ENCODE data around the gene CCDC85B.
"Not testable (repeated sequence)": the region's sequence is repeated elsewhere in the genome, so short reads cannot be mapped to it uniquely, and the experiment has no call there.

The CCDC85B gene

GRCh38 chr11:65888163-65888814, 2.2 kb upstream of the CCDC85B start, which contains the start of gene FIBP:
FIBP (minus strand) TSS chr11:65888471; CDS start chr11:65888418, 53 bp downstream.
- peak within 1 kb of the TSS; percentile 65 for H3K4me3 ChIP-seq (ENCODE audit: low read depth, low read length)
- in situ Hi-C loops (cut with HindIII; ENCODE audit: low sequenced_read_pairs): no loop called here
- peak; percentile 99 for DNase-seq (ENCODE audit: low read depth, low spot score)
- TF ChIP-seq CTCF (IDR thresholded peaks at IDR 0.05; ENCODE audit: low read depth, low read length): peak; percentile 77

- TF ChIP-seq CTCF (IDR thresholded peaks at IDR 0.05; ENCODE audit: low read depth, low read length): peak; percentile 37
- peak overlapping the region; percentile 59 for H3K4me3 ChIP-seq (ENCODE audit: low read depth, low read length)
- in situ Hi-C loops (cut with HindIII; ENCODE audit: low sequenced_read_pairs): no loop called here
- peak; percentile 37 for DNase-seq (ENCODE audit: low read depth, low spot score)
Measured at GRCh38 chr11:65891219-65892136, 1.0 kb downstream of the CCDC85B start.

- H3K4me3 ChIP-seq (ENCODE audit: low read depth, low read length): peak overlapping the region; percentile 59
- in situ Hi-C loops (cut with HindIII; ENCODE audit: low sequenced_read_pairs); DNase-seq (ENCODE audit: low read depth, low spot score): not testable (repeated sequence)
Measured at GRCh38 chr11:65892137-65892540, 1.7 kb downstream of the CCDC85B start.

- no peak for TF ChIP-seq CTCF (IDR thresholded peaks at IDR 0.05; ENCODE audit: low read depth, low read length)
- in situ Hi-C loops (cut with HindIII; ENCODE audit: low sequenced_read_pairs): no loop called here
- DNase-seq (ENCODE audit: low read depth, low spot score): no peak
- H3K4me3 ChIP-seq (ENCODE audit: low read depth, low read length): no peak overlapping the region
Measured at GRCh38 chr11:65892661-65893317, 2.3 kb downstream of the CCDC85B start.

- no peak for TF ChIP-seq CTCF (IDR thresholded peaks at IDR 0.05; ENCODE audit: low read depth, low read length)
- in situ Hi-C loops (cut with HindIII; ENCODE audit: low sequenced_read_pairs): no loop called here
- DNase-seq (ENCODE audit: low read depth, low spot score): no peak
- no peak overlapping the region for H3K4me3 ChIP-seq (ENCODE audit: low read depth, low read length)
Measured at GRCh38 chr11:65894034-65894591, 3.6 kb downstream of the CCDC85B start.

GRCh38 chr11:65895482-65895981, 5.1 kb downstream of the CCDC85B start:
- H3K4me3 ChIP-seq (ENCODE audit: low read depth, low read length): no peak overlapping the region
- in situ Hi-C loops (cut with HindIII; ENCODE audit: low sequenced_read_pairs): no loop called here

More at GRCh38 chr11:65895482-65895981, 5.1 kb downstream of the CCDC85B start:
- DNase-seq (ENCODE audit: low read depth, low spot score): no peak
- no peak for TF ChIP-seq CTCF (IDR thresholded peaks at IDR 0.05; ENCODE audit: low read depth, low read length)
